GM19324 (cell line): ENCODE data around the gene GRIK5.
"Not testable (repeated sequence)": the region's sequence is repeated elsewhere in the genome, so short reads cannot be mapped to it uniquely, and the experiment has no call there.

Experiments used
- ATAC-seq: cut with Tn5 transposase; IDR thresholded peaks from one replicate; pipeline ENCODE4 v1.9.1; 2021; ENCODE audit warnings: mild to moderate bottlenecking, moderate library complexity; ENCODE audit not compliant: unreplicated experiment, low FRiP score

GRIK5 gene

GRCh38 chr19:41994994-41995958 lies 74.7 kb downstream of the GRIK5 start:
- ATAC-seq = no peak

- no peak for ATAC-seq
Measured at GRCh38 chr19:41994521-41994971, 75.5 kb downstream of the GRIK5 start.

GRCh38 chr19:41993612-41994483 lies 76.2 kb downstream of the GRIK5 start, which contains the start of gene ATP1A3:
Gene ATP1A3, minus strand, starts transcription at chr19:41994230. Its CDS starts 154 bp downstream, at chr19:41994076.
- peak; percentile 50 for ATAC-seq

GRCh38 chr19:41991925-41992569 lies 78.0 kb downstream of the GRIK5 start:
- not testable (repeated sequence) for ATAC-seq

- no peak for ATAC-seq
Measured at GRCh38 chr19:41991025-41991424, 79.0 kb downstream of the GRIK5 start.

GRCh38 chr19:41990615-41991014 lies 79.4 kb downstream of the GRIK5 start:
- no peak for ATAC-seq

- no peak for ATAC-seq
Measured at GRCh38 chr19:41990028-41990427, 80.0 kb downstream of the GRIK5 start.

GRCh38 chr19:41988947-41989346 lies 81.1 kb downstream of the GRIK5 start:
- ATAC-seq = no peak

GRCh38 chr19:41987141-41987860 lies 82.7 kb downstream of the GRIK5 start:
- no peak for ATAC-seq

GRCh38 chr19:41984961-41985360 lies 85.0 kb downstream of the GRIK5 start:
- no peak for ATAC-seq

GRCh38 chr19:41981724-41982123 lies 88.3 kb downstream of the GRIK5 start:
- no peak for ATAC-seq

- ATAC-seq = no peak
Measured at GRCh38 chr19:41978470-41978869, 91.5 kb downstream of the GRIK5 start.

- ATAC-seq = no peak
Measured at GRCh38 chr19:41977916-41978315, 92.1 kb downstream of the GRIK5 start.

- ATAC-seq = no peak
Measured at GRCh38 chr19:41974652-41975051, 95.4 kb downstream of the GRIK5 start.

- ATAC-seq = no peak
Measured at GRCh38 chr19:41971363-41971762, 98.6 kb downstream of the GRIK5 start.

GRCh38 chr19:41969772-41970458 lies 100.1 kb downstream of the GRIK5 start:
- ATAC-seq = no peak

- ATAC-seq = no peak
Measured at GRCh38 chr19:41968751-41969595, 101.0 kb downstream of the GRIK5 start.

GRCh38 chr19:41967054-41967783 lies 102.8 kb downstream of the GRIK5 start:
- no peak for ATAC-seq
